ENCODE data around the gene CREB3.
A peak's percentile ranks its signal among the peaks of the same experiment; 100 is the strongest.

The CREB3 gene

DNA sequence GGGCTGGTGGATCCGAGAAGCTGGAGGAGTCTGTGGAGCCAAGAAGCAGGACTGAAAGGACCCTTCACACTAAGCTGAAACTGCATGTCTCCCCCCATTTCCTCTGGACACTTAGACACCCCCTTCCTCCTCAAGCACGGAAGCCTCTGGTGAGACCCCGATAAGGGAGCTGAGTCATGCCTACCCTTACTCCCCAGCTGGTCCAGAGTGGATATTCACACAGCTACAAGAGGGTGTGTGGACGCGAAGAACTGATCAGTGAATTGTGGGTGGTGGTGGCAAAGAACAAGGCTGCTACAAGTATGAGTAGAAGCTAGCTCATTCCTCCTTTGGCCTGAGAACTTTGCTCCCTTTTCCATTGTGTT is 4.8 kb upstream of the CREB3 start:
- DNase-seq (ENCODE audit: low spot score): no peak

- no peak for DNase-seq (ENCODE audit: low spot score)
These were observed 4.2 kb upstream of the CREB3 start for GRCh38 chr9:35728041-35728971.

GRCh38 chr9:35729101-35729500 is 3.4 kb upstream of the CREB3 start:
- DNase-seq (ENCODE audit: low spot score): no peak

- DNase-seq (ENCODE audit: low spot score): peak; percentile 57
These were observed 2.6 kb upstream of the CREB3 start for GRCh38 chr9:35729700-35730485.

DNA sequence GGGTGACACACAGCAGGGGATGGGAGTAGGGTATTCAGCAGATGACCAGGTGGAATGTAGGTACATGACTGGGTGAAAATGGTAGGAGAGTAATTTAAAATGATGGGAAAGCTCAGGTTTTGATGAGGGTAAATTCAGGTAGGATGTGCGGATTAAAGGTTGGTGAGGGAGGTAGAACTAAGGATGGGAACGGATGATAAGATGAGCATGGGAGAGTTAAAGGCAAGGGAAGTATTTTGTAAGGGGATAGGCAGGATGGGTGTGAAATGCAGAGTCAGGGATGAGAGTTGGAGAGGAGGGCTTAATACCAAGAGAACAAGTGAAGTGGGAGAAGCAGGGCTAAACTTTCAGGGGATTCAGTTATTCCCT is 2.0 kb upstream of the CREB3 start:
- no peak for DNase-seq (ENCODE audit: low spot score)

GRCh38 chr9:35731415-35732184 is 866 bp upstream of the CREB3 start:
- DNase-seq (ENCODE audit: low spot score): no peak

- no peak for DNase-seq (ENCODE audit: low spot score)
These were observed 505 bp downstream of the CREB3 start for GRCh38 chr9:35732800-35733541.

GRCh38 chr9:35734096-35734495 is 1.6 kb downstream of the CREB3 start:
- DNase-seq (ENCODE audit: low spot score): no peak

GRCh38 chr9:35736201-35736633 is 3.8 kb downstream of the CREB3 start:
- DNase-seq (ENCODE audit: low spot score): no peak

DNA sequence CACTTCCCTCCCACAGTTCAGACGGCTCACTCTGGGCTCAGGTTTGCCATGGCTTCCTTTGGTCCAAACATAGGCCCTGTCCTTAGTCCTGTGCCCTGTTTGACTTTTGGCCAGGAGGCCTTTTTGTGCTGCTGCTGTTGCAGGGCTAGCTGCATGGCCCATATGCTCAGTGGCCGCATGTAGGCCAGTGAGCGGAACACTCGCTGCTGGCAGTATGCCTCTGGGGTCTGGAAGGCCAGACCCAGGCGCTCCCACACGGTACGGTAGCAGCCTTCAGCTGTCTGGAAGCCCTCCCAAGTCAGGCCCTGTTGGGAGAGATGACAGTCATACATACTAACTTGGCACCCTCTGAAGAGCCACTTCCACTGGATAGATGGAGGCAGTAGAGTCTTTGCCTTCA is 4.7 kb downstream of the CREB3 start:
- DNase-seq (ENCODE audit: low spot score): no peak

DNA sequence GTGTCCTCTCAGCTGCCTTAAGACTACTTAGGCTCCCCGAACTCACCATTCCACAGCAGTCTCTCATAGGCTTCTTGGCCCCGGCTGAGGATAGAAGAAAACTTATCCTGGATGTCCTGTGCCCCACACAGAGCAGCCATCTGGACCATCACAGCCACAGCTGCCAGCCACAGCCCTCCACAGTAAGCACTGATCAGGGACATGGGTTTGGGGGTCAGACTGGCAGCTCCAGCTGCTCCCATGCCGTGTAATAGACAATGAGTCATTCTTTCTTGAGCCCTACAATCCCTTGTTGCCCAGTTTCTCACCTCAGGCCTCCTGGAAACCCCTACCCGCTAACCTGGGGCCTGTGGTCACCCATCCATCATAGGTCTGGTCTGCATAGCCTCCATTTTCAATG is 5.7 kb downstream of the CREB3 start:
- no peak for DNase-seq (ENCODE audit: low spot score)

DNA sequence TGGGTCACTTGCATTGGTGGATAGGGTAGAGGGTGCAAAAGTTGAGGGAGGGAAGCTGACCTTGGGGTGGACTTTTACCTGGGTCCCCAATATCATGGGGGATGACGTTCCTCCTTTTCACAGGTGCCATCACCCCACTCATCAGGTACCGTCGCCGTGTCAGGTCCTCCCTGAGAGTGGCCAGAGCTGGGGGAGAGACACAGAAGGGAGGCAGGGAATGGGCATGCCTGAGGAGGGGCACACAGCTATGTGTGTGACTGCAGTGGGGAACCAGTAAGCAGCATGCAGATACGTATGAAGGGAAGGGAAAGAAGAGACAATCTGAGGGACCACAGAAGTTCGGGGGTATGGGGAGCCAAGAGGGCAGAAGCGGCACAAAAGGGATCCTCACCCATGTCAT is 6.5 kb downstream of the CREB3 start:
- no peak for DNase-seq (ENCODE audit: low spot score)

DNA sequence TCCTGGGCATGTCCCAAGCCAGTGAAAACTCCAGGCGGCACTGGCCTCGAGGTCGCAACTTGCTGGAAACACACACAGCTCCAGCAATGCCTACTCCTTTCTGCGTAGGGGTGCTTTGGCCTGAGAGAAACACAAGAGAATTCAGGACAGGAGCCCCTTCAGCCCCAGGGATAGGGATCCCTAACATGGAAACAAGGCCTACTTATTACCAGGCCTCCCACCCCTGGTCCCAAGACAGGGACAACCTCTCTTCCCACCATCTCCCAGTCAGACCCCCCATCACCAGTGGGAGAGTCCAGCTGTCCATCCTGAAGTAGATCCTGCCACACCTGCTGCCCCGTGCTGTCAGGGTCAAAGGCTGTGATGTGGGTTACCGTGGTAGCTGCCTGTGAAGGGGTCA is 7.8 kb downstream of the CREB3 start:
- DNase-seq (ENCODE audit: low spot score): no peak

- DNase-seq (ENCODE audit: low spot score): no peak
These were observed 9.3 kb downstream of the CREB3 start for GRCh38 chr9:35741740-35742139.

DNA sequence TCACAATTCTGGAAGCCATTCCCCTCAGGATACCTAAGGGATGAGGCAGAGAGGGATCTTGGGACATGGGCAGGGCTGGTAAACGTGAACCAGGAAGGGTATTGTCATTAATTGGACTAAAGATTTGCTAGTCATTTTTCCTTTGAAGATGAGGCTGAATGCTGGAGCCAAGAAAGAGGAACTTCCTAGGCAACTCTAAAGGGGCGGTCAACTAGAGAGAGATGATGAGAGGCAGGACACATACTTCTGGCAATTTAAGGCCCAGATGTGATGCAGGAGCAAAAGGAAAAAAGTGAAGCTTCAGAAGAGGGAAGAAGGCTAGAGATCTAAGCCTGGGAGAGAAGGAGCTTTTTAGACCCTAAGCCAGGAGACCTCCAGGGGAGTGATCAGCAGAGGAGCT is 11.0 kb downstream of the CREB3 start:
- DNase-seq (ENCODE audit: low spot score): no peak

GRCh38 chr9:35743880-35744518 is 11.5 kb downstream of the CREB3 start:
- DNase-seq (ENCODE audit: low spot score): no peak

DNA sequence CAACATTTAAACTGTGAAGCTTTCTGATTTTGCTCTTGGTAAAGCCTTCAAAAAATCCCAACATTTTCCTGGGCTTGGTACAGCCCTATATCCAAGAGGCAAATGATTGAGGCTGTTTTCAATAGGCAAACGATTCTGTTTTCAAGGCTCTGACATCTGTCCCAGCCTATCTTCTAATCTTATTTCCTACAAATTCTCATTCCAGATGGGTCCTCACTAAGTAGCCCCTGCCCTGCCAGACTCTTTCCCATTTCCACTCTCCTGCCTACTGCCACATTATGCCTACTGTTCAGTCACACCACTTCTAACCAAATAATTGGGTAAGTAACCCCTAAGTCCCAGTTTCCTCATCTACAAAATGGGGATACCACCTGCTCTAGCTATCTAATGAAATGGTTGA is 13.1 kb downstream of the CREB3 start:
- no peak for DNase-seq (ENCODE audit: low spot score)

- DNase-seq (ENCODE audit: low spot score): no peak
These were observed 14.1 kb downstream of the CREB3 start for GRCh38 chr9:35746583-35746982.

DNA sequence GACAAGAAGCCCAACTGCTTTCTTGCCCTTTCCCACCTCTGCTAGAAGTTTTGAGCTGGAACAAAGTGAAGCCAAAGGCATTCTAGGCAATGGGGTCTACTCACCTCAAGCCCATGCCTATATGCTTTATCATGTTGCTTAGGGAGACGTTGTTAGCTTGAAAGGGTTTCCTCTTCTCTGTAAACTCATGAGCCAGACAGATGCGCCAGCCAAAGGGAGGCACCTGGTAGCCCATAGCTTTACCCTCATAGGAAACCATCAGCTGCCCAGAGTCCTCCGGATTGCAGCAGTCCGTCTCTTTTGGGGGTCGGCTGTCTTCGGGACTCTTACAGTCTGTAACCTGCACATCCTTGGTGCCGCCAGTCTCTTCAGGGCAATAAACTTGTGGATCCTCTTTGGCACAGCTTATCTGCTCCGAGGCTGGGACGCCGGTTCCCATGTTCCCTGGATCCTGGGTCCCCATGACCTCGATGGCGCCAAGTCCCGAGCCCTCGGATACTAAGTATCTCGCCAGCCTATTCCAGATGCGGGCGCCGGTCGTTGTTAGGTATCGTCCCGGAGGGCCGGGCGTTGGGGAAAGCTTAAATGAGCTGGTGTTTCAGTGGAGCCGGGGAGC is 15.9 kb downstream of the CREB3 start:
- DNase-seq (ENCODE audit: low spot score): no peak

- peak; percentile 77 for DNase-seq (ENCODE audit: low spot score)
These were observed 16.5 kb downstream of the CREB3 start, which contains the start of the genes GBA2 and RGP1 for GRCh38 chr9:35748858-35749514. TSS of gene GBA2 (minus strand) at chr9:35749228. CDS start at chr9:35748704, 524 bp downstream. TSS of gene RGP1 (plus strand) at chr9:35749287. CDS start at chr9:35749756, 469 bp downstream.

All from globus pallidus (tissue), 1 donor.